HepG2 (cell line): Measurements from ENCODE around the gene SMIM38. TPM values are rescaled to one million over a fixed set of nuclear protein-coding genes. Genes with fewer than 3 reads are reported as not detected.

Experiments used
- ATAC-seq: fragments of 200-7000 bp; cut with Tn5 transposase; 3 replicates; pipeline ENCODE4 v1.9.1; 2020; ENCODE audit warnings: mild to moderate bottlenecking, moderate library complexity
- BruUV-seq: library from RNA; stranded (reverse); fragments of 400-500 nt; replicated peaks from 2 replicates; lab custom pipeline; 2021; lab: Mats Ljungman, UMichigan
- CTCF ChIA-PET: fragments of 300-600 bp; formaldehyde crosslinking; extraction: SDS; loops from one replicate; lab custom pipeline; 2021; ENCODE audit warnings: low total read pairs, inconsistent platforms, low intra/inter-chr PET ratio; lab: Yijun Ruan, JAX
- POLR2A ChIA-PET: fragments of 350-600 bp; sonication (Branson Sonifier 250); formaldehyde crosslinking; loops from one replicate; lab custom pipeline; 2020; ENCODE audit warnings: antibody characterized with exemption, inconsistent platforms; lab: Yijun Ruan, JAX
- DNase-seq: peaks from one replicate; pipeline ENCODE4 v3.0.0-alpha.2; 2015; ENCODE audit warnings: low spot score
- FAIRE-seq: peaks from 3 replicates; lab custom pipeline; 2011; peaks lifted over from hg19 to GRCh38; lab: Jason Lieb, UNC
- H2AFZ ChIP-seq: one replicate; pipeline ENCODE4 v1.6.1; 2011; ENCODE audit warnings: low read length, inconsistent platforms
- H3K27ac ChIP-seq: fragments of 300-600 bp; 3 replicates; pipeline ENCODE4 v1.8.0; 2011; ENCODE audit warnings: mixed run types, mild to moderate bottlenecking, mixed read lengths, low read length, inconsistent platforms; ENCODE audit not compliant: insufficient read depth; ENCODE audit errors: extremely low read length
- H3K27me3 ChIP-seq, 2 experiments: fragments of 200-600 bp in 1 of 2; 2 replicates in 1 of 2; 3 replicates in 1 of 2; pipeline versions ENCODE4 v1.6.0 to v1.8.0; 2011; ENCODE audit warnings: low read length in 2 of 2, mild to moderate bottlenecking in 2 of 2, moderate library complexity in 2 of 2, inconsistent platforms in 1 of 2; ENCODE audit not compliant: insufficient read depth in 2 of 2, control insufficient read depth in 1 of 2
- H3K36me3 ChIP-seq, 2 experiments: fragments of 200-600 bp in 1 of 2; replicated peaks in 1 of 2; 2 replicates in 1 of 2; 3 replicates in 1 of 2; pipeline versions ENCODE4 v1.5.1 to v1.8.0; 2011; ENCODE audit warnings: low read length in 2 of 2, inconsistent platforms in 1 of 2; ENCODE audit not compliant: insufficient read depth in 2 of 2, control insufficient read depth in 1 of 2
- H3K4me1 ChIP-seq: 2 replicates; pipeline ENCODE4 v1.5.1; 2012; ENCODE audit warnings: low read length, inconsistent platforms; ENCODE audit not compliant: insufficient read depth
- H3K4me2 ChIP-seq: 2 replicates; pipeline ENCODE4 v1.6.0; 2011; ENCODE audit warnings: low read depth, low read length, inconsistent platforms
- H3K4me3 ChIP-seq, 3 experiments: fragments of 200-600 bp in 1 of 3; sonication (generic), shearing (Covaris generic) in 1 of 3; replicated peaks in 1 of 3; 2 replicates each; pipeline ENCODE4 v1.5.1; 2011 to 2016; ENCODE audit warnings: low read length in 3 of 3, inconsistent platforms in 2 of 3, low read depth in 2 of 3, mild to moderate bottlenecking in 2 of 3, control low read depth in 1 of 3, mixed read lengths in 1 of 3; ENCODE audit not compliant: insufficient read depth in 1 of 3
- H3K79me2 ChIP-seq: one replicate; pipeline ENCODE4 v1.6.1; 2011; ENCODE audit warnings: low read length, inconsistent platforms; ENCODE audit not compliant: insufficient read depth
- H3K9ac ChIP-seq: 2 replicates; pipeline ENCODE4 v1.6.0; 2011; ENCODE audit warnings: mild to moderate bottlenecking, low read depth, low read length, inconsistent platforms; ENCODE audit not compliant: insufficient read depth
- H3K9me3 ChIP-seq: 2 replicates; pipeline ENCODE4 v1.5.1; 2012; ENCODE audit warnings: mild to moderate bottlenecking, low read length
- H4K20me1 ChIP-seq: 2 replicates; pipeline ENCODE4 v1.6.0; 2011; ENCODE audit warnings: inconsistent platforms, mild to moderate bottlenecking, low read length, moderate library complexity; ENCODE audit not compliant: insufficient read depth
- CERS6 ChIP-seq: sonication (generic); formaldehyde crosslinking; IDR thresholded peaks from 2 replicates; pipeline ENCODE4 v1.5.0; 2020; ENCODE audit warnings: missing genetic modification reagents
- CREB1 ChIP-seq, 2 experiments: fragments of 450-650 bp in 1 of 2; IDR thresholded peaks; 2 replicates each; pipeline ENCODE4 v1.6.1; 2016 to 2017; ENCODE audit warnings: control low read depth in 1 of 2, mild to moderate bottlenecking in 1 of 2, missing compliant biosample characterization in 1 of 2, missing genetic modification characterization in 1 of 2
- GLI4 ChIP-seq: sonication (generic); formaldehyde crosslinking; IDR thresholded peaks from 2 replicates; pipeline ENCODE4 v1.5.1; 2020; ENCODE audit warnings: missing genetic modification reagents, mild to moderate bottlenecking, moderate library complexity, borderline replicate concordance
- GZF1 ChIP-seq: sonication (generic); formaldehyde crosslinking; IDR thresholded peaks from 2 replicates; pipeline ENCODE4 v1.5.1; 2020; ENCODE audit warnings: mild to moderate bottlenecking, missing genetic modification reagents
- IRX3 ChIP-seq: sonication (generic); formaldehyde crosslinking; IDR thresholded peaks from 2 replicates; pipeline ENCODE4 v1.8.1; 2023; ENCODE audit warnings: mild to moderate bottlenecking, low read depth, missing genetic modification reagents, borderline replicate concordance
- MXI1 ChIP-seq: IDR thresholded peaks from 3 replicates; pipeline ENCODE4 v1.6.1; 2012; ENCODE audit warnings: low read depth, low read length, inconsistent platforms, borderline replicate concordance
- TBL1XR1 ChIP-seq: fragments of 150-350 bp; IDR thresholded peaks from 2 replicates; pipeline ENCODE4 v1.6.1; 2014; ENCODE audit warnings: borderline replicate concordance, low read length; ENCODE audit not compliant: partially characterized antibody
- ZFP36L1 ChIP-seq: sonication (generic); formaldehyde crosslinking; IDR thresholded peaks from 2 replicates; pipeline ENCODE4 v1.8.0; 2022; ENCODE audit warnings: mild to moderate bottlenecking, missing genetic modification reagents, moderate library complexity
- ZNF496 ChIP-seq: sonication (generic); formaldehyde crosslinking; IDR thresholded peaks from 2 replicates; pipeline ENCODE4 v1.8.1; 2023; ENCODE audit warnings: mild to moderate bottlenecking, moderate library complexity, missing genetic modification reagents; ENCODE audit not compliant: insufficient replicate concordance
- ZNF777 ChIP-seq: sonication (generic); formaldehyde crosslinking; IDR thresholded peaks from 2 replicates; pipeline ENCODE4 v1.4.0; 2020; ENCODE audit warnings: missing genetic modification reagents
- WGBS: methylation state at CpG from one replicate; pipeline ENCODE4 v1.1.6; 2017; ENCODE audit warnings: low lambda C conversion rate; 5-methylcytosine and 5-hydroxymethylcytosine counted together
- in situ Hi-C: cut with HindIII; loops from 2 replicates; pipeline ENCODE4 v1.10.0; 2017; ENCODE audit warnings: low pct_unique_long_range_greater_than_20kb; ENCODE audit not compliant: extremely low pct_ligation_motif_present
- intact Hi-C: fragments of 100-400 bp; cut with micrococcal nuclease; formaldehyde crosslinking; loops from one replicate; pipeline ENCODE4 v1.10.0; 2022; ENCODE audit not compliant: unreplicated experiment
- polyA plus RNA-seq, 8 experiments: library from polyadenylated mRNA; depleted of rRNA in 3 of 8; stranded (reverse) in 7 of 8; unstranded in 1 of 8; fragments of >200 nt; fragmentation: Illumina TruSeq in 4 of 8; extraction: Trizol in 4 of 8; gene quantifications; 2 replicates each; pipeline versions ENCODE4 v1.2.1 to v1.2.3, GENCODE V29; 2011 to 2016; ENCODE audit warnings: low read depth in 4 of 8, missing spikeins in 1 of 8, mixed read lengths in 1 of 8; ENCODE audit not compliant: insufficient read depth in 1 of 8
- total RNA-seq, 5 experiments: library from RNA; depleted of rRNA; stranded (reverse); fragments of >200 nt; fragmentation: Illumina TruSeq; extraction: Trizol; gene quantifications; 2 replicates each; pipeline ENCODE4 v1.2.3, GENCODE V29; 2016; ENCODE audit warnings: low read depth in 1 of 5
- TF ChIP-seq, protein P1 (sequence below): sonication (generic); formaldehyde crosslinking; IDR thresholded peaks from 2 replicates; pipeline ENCODE4 v1.5.0; 2020; ENCODE audit warnings: mild to moderate bottlenecking, missing genetic modification reagents
- TF ChIP-seq, protein P2 (sequence below): IDR thresholded peaks from 2 replicates; pipeline ENCODE4 v1.6.1; 2016; ENCODE audit warnings: low read depth, missing genetic modification reagents, missing compliant biosample characterization
- TF ChIP-seq, protein P3 (sequence below): sonication (generic); formaldehyde crosslinking; IDR thresholded peaks from 2 replicates; pipeline ENCODE4 v1.4.0; 2020; ENCODE audit warnings: missing genetic modification reagents, borderline replicate concordance

The SMIM38 gene
- total and polyA plus RNA-seq, 2 of the 13 experiments (the other 11 are each of a cell fraction or from before 2014, with no cell fraction given): 0.30 to 0.40 TPM

GRCh38 chr11:69110451-69110850 is 45.3 kb upstream of the SMIM38 start:
- ATAC-seq (no peak), DNase-seq (no peak), FAIRE-seq (no peak)
- Histone ChIP-seq H3K27ac (no peak overlapping the region), H3K36me3 (no peaks in the 10 kb centered on the region), H3K4me3 (no peak overlapping the region), H3K79me2 (no peaks in the 10 kb centered on the region), H3K4me2 (no peak overlapping the region), H3K9ac (no peak overlapping the region), H2AFZ (no peak overlapping the region), H4K20me1 (no peaks in the 10 kb centered on the region), H3K4me1 (0 out of 2 replicates have a peak, but pooled peaks cover 6% of the 10 kb centered on the region), H3K9me3 (no peaks in the 10 kb centered on the region), H3K27me3 (peaks cover 0 to 27% of the 10 kb centered on the region in 2 experiments; a peak in 3 of 5 replicates)
- WGBS: 54% methylated on average over 6 of the region's 6 CpGs
- in situ Hi-C loops (no loop called here), intact Hi-C loops (no loop called here)
- ChIA-PET POLR2A (no interaction called here), CTCF (no interaction called here)
- BruUV-seq: no TSS peak
- TF ChIP-seq ZNF777 (CRISPR knock-in tag): no peak
- TF ChIP-seq CREB1 (IDR thresholded peaks at IDR 0.05): no peak
- no peak for TF ChIP-seq CREB1 (CRISPR knock-in tag; IDR thresholded peaks at IDR 0.05)
- TF ChIP-seq, protein P1, sequence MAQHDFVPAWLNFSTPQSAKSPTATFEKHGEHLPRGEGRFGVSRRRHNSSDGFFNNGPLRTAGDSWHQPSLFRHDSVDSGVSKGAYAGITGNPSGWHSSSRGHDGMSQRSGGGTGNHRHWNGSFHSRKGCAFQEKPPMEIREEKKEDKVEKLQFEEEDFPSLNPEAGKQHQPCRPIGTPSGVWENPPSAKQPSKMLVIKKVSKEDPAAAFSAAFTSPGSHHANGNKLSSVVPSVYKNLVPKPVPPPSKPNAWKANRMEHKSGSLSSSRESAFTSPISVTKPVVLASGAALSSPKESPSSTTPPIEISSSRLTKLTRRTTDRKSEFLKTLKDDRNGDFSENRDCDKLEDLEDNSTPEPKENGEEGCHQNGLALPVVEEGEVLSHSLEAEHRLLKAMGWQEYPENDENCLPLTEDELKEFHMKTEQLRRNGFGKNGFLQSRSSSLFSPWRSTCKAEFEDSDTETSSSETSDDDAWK (CRISPR knock-in tag): no peak
- TF ChIP-seq, protein P2, sequence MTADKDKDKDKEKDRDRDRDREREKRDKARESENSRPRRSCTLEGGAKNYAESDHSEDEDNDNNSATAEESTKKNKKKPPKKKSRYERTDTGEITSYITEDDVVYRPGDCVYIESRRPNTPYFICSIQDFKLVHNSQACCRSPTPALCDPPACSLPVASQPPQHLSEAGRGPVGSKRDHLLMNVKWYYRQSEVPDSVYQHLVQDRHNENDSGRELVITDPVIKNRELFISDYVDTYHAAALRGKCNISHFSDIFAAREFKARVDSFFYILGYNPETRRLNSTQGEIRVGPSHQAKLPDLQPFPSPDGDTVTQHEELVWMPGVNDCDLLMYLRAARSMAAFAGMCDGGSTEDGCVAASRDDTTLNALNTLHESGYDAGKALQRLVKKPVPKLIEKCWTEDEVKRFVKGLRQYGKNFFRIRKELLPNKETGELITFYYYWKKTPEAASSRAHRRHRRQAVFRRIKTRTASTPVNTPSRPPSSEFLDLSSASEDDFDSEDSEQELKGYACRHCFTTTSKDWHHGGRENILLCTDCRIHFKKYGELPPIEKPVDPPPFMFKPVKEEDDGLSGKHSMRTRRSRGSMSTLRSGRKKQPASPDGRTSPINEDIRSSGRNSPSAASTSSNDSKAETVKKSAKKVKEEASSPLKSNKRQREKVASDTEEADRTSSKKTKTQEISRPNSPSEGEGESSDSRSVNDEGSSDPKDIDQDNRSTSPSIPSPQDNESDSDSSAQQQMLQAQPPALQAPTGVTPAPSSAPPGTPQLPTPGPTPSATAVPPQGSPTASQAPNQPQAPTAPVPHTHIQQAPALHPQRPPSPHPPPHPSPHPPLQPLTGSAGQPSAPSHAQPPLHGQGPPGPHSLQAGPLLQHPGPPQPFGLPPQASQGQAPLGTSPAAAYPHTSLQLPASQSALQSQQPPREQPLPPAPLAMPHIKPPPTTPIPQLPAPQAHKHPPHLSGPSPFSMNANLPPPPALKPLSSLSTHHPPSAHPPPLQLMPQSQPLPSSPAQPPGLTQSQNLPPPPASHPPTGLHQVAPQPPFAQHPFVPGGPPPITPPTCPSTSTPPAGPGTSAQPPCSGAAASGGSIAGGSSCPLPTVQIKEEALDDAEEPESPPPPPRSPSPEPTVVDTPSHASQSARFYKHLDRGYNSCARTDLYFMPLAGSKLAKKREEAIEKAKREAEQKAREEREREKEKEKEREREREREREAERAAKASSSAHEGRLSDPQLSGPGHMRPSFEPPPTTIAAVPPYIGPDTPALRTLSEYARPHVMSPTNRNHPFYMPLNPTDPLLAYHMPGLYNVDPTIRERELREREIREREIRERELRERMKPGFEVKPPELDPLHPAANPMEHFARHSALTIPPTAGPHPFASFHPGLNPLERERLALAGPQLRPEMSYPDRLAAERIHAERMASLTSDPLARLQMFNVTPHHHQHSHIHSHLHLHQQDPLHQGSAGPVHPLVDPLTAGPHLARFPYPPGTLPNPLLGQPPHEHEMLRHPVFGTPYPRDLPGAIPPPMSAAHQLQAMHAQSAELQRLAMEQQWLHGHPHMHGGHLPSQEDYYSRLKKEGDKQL: no peak
- no peak for TF ChIP-seq CERS6 (CRISPR knock-in tag)
- TF ChIP-seq MXI1: no peak
- no peak for TF ChIP-seq GLI4 (CRISPR knock-in tag)
- no peak for TF ChIP-seq GZF1 (CRISPR knock-in tag)
- no peak for TF ChIP-seq ZFP36L1 (CRISPR knock-in tag)
- TF ChIP-seq IRX3: no peak
- no peak for TF ChIP-seq TBL1XR1
- TF ChIP-seq ZNF496 (CRISPR knock-in tag): no peak
- TF ChIP-seq, protein P3, sequence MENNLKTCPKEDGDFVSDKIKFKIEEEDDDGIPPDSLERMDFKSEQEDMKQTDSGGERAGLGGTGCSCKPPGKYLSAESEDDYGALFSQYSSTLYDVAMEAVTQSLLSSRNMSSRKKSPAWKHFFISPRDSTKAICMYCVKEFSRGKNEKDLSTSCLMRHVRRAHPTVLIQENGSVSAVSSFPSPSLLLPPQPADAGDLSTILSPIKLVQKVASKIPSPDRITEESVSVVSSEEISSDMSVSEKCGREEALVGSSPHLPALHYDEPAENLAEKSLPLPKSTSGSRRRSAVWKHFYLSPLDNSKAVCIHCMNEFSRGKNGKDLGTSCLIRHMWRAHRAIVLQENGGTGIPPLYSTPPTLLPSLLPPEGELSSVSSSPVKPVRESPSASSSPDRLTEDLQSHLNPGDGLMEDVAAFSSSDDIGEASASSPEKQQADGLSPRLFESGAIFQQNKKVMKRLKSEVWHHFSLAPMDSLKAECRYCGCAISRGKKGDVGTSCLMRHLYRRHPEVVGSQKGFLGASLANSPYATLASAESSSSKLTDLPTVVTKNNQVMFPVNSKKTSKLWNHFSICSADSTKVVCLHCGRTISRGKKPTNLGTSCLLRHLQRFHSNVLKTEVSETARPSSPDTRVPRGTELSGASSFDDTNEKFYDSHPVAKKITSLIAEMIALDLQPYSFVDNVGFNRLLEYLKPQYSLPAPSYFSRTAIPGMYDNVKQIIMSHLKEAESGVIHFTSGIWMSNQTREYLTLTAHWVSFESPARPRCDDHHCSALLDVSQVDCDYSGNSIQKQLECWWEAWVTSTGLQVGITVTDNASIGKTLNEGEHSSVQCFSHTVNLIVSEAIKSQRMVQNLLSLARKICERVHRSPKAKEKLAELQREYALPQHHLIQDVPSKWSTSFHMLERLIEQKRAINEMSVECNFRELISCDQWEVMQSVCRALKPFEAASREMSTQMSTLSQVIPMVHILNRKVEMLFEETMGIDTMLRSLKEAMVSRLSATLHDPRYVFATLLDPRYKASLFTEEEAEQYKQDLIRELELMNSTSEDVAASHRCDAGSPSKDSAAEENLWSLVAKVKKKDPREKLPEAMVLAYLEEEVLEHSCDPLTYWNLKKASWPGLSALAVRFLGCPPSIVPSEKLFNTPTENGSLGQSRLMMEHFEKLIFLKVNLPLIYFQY (CRISPR knock-in tag): no peak
